Measurements from ENCODE around the gene GLYATL2. TPM values are rescaled to one million over a fixed set of nuclear protein-coding genes. Genes with fewer than 3 reads are reported as not detected.

GLYATL2 gene
- total and polyA plus RNA-seq, 9 of the 15 experiments (the other 6 are each of a cell fraction or from before 2014, with no cell fraction given) = not detected

Other genes starting within 250 kb of the GLYATL2 start
- 1.2 and 1.7 TPM in 2 replicates for gene CNTF, start 222.0 kb downstream of the GLYATL2 start, total RNA-seq (2014; rRNA removed)
- gene CNTF, start 222.0 kb downstream of the GLYATL2 start, total RNA-seq (2014; rRNA removed; fragmentation: Illumina TruSeq; extraction: Trizol) = 4.3 and 4.9 TPM in 2 replicates
- gene CNTF, start 222.0 kb downstream of the GLYATL2 start, total RNA-seq (2015; rRNA removed; fragmentation: Illumina TruSeq; extraction: Trizol) = 4.6 and 5.0 TPM in 2 replicates
- 3.1 and 3.2 TPM in 2 replicates for gene CNTF, start 222.0 kb downstream of the GLYATL2 start, total RNA-seq (2021)
- 1.6 and 1.7 TPM in 2 replicates for gene CNTF, start 222.0 kb downstream of the GLYATL2 start, polyA plus RNA-seq (2011; rRNA removed)
- 2.2 and 2.9 TPM in 2 replicates for gene CNTF, start 222.0 kb downstream of the GLYATL2 start, polyA plus RNA-seq (2014; fragmentation: Illumina TruSeq; extraction: Trizol)
- gene CNTF, start 222.0 kb downstream of the GLYATL2 start, polyA plus RNA-seq (2014; fragmentation: Nextera tagmentation; extraction: Ambion mirVana) = under 1 TPM; 0.17 to 0.71 TPM
- gene CNTF, start 222.0 kb downstream of the GLYATL2 start, polyA plus RNA-seq (2014; rRNA removed) = 1.2 and 2.3 TPM in 2 replicates
- not detected in 2 replicates for gene GLYAT, start 112.8 kb downstream of the GLYATL2 start, total RNA-seq (2014; rRNA removed)
- gene GLYAT, start 112.8 kb downstream of the GLYATL2 start, total RNA-seq (2014; rRNA removed; fragmentation: Illumina TruSeq; extraction: Trizol) = not detected in 2 replicates
- not detected in 2 replicates for gene GLYAT, start 112.8 kb downstream of the GLYATL2 start, total RNA-seq (2015; rRNA removed; fragmentation: Illumina TruSeq; extraction: Trizol)
- gene GLYAT, start 112.8 kb downstream of the GLYATL2 start, total RNA-seq (2021) = not detected in 2 replicates
- not detected in 2 replicates for gene GLYAT, start 112.8 kb downstream of the GLYATL2 start, polyA plus RNA-seq (2011; rRNA removed)
- not detected in 2 replicates for gene GLYAT, start 112.8 kb downstream of the GLYATL2 start, polyA plus RNA-seq (2014; fragmentation: Illumina TruSeq; extraction: Trizol)
- not detected for gene GLYAT, start 112.8 kb downstream of the GLYATL2 start, polyA plus RNA-seq (2014; fragmentation: Nextera tagmentation; extraction: Ambion mirVana)
- gene GLYAT, start 112.8 kb downstream of the GLYATL2 start, polyA plus RNA-seq (2014; rRNA removed) = 0.47 TPM in 1 of 2 replicates, not detected in the other
- not detected in 2 replicates for gene GLYATL1, start 94.8 kb upstream of the GLYATL2 start, total RNA-seq (2014; rRNA removed)
- gene GLYATL1, start 94.8 kb upstream of the GLYATL2 start, total RNA-seq (2014; rRNA removed; fragmentation: Illumina TruSeq; extraction: Trizol) = not detected in 2 replicates
- not detected in 2 replicates for gene GLYATL1, start 94.8 kb upstream of the GLYATL2 start, total RNA-seq (2015; rRNA removed; fragmentation: Illumina TruSeq; extraction: Trizol)
- gene GLYATL1, start 94.8 kb upstream of the GLYATL2 start, total RNA-seq (2021) = not detected in 2 replicates
- not detected in 2 replicates for gene GLYATL1, start 94.8 kb upstream of the GLYATL2 start, polyA plus RNA-seq (2011; rRNA removed)
- gene GLYATL1, start 94.8 kb upstream of the GLYATL2 start, polyA plus RNA-seq (2014; fragmentation: Illumina TruSeq; extraction: Trizol) = not detected in 2 replicates
- not detected for gene GLYATL1, start 94.8 kb upstream of the GLYATL2 start, polyA plus RNA-seq (2014; fragmentation: Nextera tagmentation; extraction: Ambion mirVana)
- gene GLYATL1, start 94.8 kb upstream of the GLYATL2 start, polyA plus RNA-seq (2014; rRNA removed) = not detected in 2 replicates
- not detected in 2 replicates for gene GLYATL1B, start 241.6 kb upstream of the GLYATL2 start, total RNA-seq (2014; rRNA removed)
- gene GLYATL1B, start 241.6 kb upstream of the GLYATL2 start, total RNA-seq (2014; rRNA removed; fragmentation: Illumina TruSeq; extraction: Trizol) = not detected in 2 replicates
- gene GLYATL1B, start 241.6 kb upstream of the GLYATL2 start, total RNA-seq (2015; rRNA removed; fragmentation: Illumina TruSeq; extraction: Trizol) = not detected in 2 replicates
- gene GLYATL1B, start 241.6 kb upstream of the GLYATL2 start, total RNA-seq (2021) = not detected in 2 replicates
- not detected in 2 replicates for gene GLYATL1B, start 241.6 kb upstream of the GLYATL2 start, polyA plus RNA-seq (2011; rRNA removed)
- not detected in 2 replicates for gene GLYATL1B, start 241.6 kb upstream of the GLYATL2 start, polyA plus RNA-seq (2014; fragmentation: Illumina TruSeq; extraction: Trizol)
- not detected for gene GLYATL1B, start 241.6 kb upstream of the GLYATL2 start, polyA plus RNA-seq (2014; fragmentation: Nextera tagmentation; extraction: Ambion mirVana)
- gene GLYATL1B, start 241.6 kb upstream of the GLYATL2 start, polyA plus RNA-seq (2014; rRNA removed) = not detected in 2 replicates

Measured in K562 (cell line).